ENCODE data around the gene BCAP31. TPM values are rescaled to one million over a fixed set of nuclear protein-coding genes. Genes with fewer than 3 reads are reported as not detected.

Gene BCAP31
- total RNA-seq, 1 donor from 2014 or later, result 118 TPM

DNA sequence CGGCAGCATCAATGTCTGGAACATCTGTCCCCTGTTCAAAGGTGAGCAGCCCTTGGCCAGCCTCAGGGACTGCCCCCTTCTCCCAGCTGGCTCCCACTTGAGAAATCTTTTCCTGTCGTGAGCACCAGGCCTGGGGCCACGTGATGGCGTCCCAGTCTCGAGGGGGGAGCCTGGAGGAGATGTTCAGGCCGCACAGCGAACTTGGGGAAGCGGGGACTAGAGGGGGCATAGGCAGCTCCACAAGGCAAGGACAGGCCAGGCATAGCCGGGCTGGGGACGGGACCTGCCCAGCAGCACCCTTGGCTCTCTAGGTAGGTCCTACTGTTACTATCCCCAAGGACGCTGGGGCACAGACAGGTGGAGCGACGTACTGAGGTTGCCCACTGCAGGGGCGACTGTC, 33.7 kb downstream of the BCAP31 start:
- TF ChIP-seq, protein P1, sequence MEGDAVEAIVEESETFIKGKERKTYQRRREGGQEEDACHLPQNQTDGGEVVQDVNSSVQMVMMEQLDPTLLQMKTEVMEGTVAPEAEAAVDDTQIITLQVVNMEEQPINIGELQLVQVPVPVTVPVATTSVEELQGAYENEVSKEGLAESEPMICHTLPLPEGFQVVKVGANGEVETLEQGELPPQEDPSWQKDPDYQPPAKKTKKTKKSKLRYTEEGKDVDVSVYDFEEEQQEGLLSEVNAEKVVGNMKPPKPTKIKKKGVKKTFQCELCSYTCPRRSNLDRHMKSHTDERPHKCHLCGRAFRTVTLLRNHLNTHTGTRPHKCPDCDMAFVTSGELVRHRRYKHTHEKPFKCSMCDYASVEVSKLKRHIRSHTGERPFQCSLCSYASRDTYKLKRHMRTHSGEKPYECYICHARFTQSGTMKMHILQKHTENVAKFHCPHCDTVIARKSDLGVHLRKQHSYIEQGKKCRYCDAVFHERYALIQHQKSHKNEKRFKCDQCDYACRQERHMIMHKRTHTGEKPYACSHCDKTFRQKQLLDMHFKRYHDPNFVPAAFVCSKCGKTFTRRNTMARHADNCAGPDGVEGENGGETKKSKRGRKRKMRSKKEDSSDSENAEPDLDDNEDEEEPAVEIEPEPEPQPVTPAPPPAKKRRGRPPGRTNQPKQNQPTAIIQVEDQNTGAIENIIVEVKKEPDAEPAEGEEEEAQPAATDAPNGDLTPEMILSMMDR (IDR thresholded peaks at IDR 0.05; ENCODE audit: unreplicated experiment), result no peak
- H3K27me3 Mint-ChIP-seq (ENCODE audit: low read depth), result no peaks in the 10 kb centered on the region
- peaks cover 13% of the 10 kb centered on the region for H3K4me1 Mint-ChIP-seq
- H3K36me3 Mint-ChIP-seq, result no peaks in the 10 kb centered on the region
- H3K4me3 Mint-ChIP-seq, result no peak overlapping the region
- H3K9me3 Mint-ChIP-seq, result no peaks in the 10 kb centered on the region
- no peak for DNase-seq (ENCODE audit: low spot score in 2 of 2, unreplicated experiment in 2 of 2)
- no peak overlapping the region for H3K27ac Mint-ChIP-seq

DNA sequence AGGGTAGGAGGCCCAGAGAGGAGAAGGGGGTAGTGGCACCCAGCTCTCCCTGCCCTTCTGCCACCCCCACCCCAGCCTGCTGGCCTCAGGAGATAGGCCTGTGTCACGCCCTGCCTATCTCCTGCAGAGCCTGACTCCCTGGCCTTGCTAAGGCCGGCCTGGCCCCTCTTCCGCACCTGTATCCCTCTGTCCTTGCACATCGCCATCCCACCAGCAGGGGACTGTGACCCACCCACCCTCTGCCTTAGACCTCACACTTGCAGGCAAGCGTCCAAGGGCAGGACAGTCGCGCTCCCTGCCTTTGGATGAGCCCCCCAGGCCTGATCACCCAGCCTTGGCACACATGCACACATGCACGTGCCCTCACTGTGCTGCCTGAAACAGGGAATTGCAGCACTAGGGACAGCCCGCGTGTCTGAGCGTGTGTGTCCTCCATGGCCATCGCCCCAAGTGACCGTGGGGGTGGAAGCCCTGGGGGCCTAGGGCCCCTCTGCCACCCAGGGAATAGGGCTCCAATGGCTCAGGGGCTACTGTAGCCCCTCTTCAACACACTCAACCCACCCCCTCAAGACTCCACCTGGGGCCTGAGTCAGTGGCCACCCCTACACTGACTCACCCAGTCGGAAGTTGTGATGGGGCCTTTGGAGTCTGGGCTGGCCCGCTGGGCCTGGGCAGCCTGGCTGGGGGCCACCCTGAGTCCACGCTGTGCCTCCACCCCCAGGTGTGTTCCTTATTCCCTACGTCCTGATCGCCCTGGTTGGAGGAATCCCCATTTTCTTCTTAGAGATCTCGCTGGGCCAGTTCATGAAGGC, 34.3 kb downstream of the BCAP31 start:
- no peak overlapping the region for H3K27ac Mint-ChIP-seq
- no peaks in the 10 kb centered on the region for H3K36me3 Mint-ChIP-seq
- peaks cover 13% of the 10 kb centered on the region for H3K4me1 Mint-ChIP-seq
- no peaks in the 10 kb centered on the region for H3K9me3 Mint-ChIP-seq
- peak overlapping the region; percentile 57 for H3K4me3 Mint-ChIP-seq
- no peak for DNase-seq (ENCODE audit: low spot score in 2 of 2, unreplicated experiment in 2 of 2)
- no peaks in the 10 kb centered on the region for H3K27me3 Mint-ChIP-seq (ENCODE audit: low read depth)
- TF ChIP-seq, protein P1 (IDR thresholded peaks at IDR 0.05; ENCODE audit: unreplicated experiment), result no peak

DNA sequence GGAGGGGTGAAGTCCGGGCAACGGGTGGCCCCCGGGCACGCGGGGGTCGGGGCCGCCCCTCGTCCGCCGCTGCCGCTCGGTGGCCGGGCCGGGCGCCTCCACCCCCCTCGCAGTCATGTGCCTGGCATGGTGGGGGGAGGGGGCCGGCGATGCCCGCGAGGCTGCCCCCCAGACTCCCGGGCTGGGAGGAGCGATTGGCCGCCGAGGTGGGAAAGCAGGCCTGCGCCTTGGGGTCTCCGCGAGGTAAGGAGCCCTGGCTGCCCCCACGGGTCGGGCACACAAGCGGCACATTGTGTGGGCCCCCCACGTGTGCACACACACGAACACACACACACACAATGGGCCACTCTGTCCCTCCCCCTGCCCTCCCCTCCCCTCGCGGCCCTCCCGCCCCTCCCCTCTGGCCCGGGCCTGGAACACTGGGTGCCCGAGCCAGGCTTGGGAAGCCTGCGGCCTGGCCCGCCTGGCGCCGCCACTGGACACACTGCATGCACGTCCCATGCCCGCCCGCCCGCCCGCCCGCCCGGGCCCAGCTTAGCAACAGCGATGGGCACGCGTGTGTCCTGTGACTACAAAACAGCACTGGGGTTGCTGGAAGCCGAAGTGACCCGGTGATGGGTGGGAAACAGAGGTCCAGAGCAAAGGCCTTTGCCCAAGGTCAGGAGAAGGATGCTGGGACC, 35.1 kb downstream of the BCAP31 start:
- TF ChIP-seq, protein P1 (IDR thresholded peaks at IDR 0.05; ENCODE audit: unreplicated experiment), result no peak
- peaks cover 13% of the 10 kb centered on the region for H3K4me1 Mint-ChIP-seq
- H3K27me3 Mint-ChIP-seq (ENCODE audit: low read depth), result no peaks in the 10 kb centered on the region
- DNase-seq (ENCODE audit: low spot score in 2 of 2, unreplicated experiment in 2 of 2), result no peak
- no peaks in the 10 kb centered on the region for H3K9me3 Mint-ChIP-seq
- H3K36me3 Mint-ChIP-seq, result no peaks in the 10 kb centered on the region
- H3K4me3 Mint-ChIP-seq, result peak overlapping the region; percentile 57
- no peak overlapping the region for H3K27ac Mint-ChIP-seq

DNA sequence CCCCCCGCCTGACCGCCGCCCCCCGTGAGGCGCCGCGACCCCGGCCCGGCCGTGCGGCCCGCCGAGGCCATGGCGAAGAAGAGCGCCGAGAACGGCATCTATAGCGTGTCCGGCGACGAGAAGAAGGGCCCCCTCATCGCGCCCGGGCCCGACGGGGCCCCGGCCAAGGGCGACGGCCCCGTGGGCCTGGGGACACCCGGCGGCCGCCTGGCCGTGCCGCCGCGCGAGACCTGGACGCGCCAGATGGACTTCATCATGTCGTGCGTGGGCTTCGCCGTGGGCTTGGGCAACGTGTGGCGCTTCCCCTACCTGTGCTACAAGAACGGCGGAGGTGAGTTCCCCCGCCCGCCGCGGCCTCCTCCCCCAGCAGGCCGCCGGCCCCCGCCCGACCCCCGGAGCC, 35.7 kb downstream of the BCAP31 start:
- Mint-ChIP-seq H3K4me1 (peaks cover 13% of the 10 kb centered on the region), H3K36me3 (peaks cover 2% of the 10 kb centered on the region), H3K9me3 (peaks cover 3% of the 10 kb centered on the region), H3K4me3 (no peak overlapping the region), H3K27me3 (ENCODE audit: low read depth) (no peaks in the 10 kb centered on the region), H3K27ac (no peak overlapping the region)
- DNase-seq (ENCODE audit: low spot score in 2 of 2, unreplicated experiment in 2 of 2), result no peak
- TF ChIP-seq, protein P1 (IDR thresholded peaks at IDR 0.05; ENCODE audit: unreplicated experiment), result no peak

DNA sequence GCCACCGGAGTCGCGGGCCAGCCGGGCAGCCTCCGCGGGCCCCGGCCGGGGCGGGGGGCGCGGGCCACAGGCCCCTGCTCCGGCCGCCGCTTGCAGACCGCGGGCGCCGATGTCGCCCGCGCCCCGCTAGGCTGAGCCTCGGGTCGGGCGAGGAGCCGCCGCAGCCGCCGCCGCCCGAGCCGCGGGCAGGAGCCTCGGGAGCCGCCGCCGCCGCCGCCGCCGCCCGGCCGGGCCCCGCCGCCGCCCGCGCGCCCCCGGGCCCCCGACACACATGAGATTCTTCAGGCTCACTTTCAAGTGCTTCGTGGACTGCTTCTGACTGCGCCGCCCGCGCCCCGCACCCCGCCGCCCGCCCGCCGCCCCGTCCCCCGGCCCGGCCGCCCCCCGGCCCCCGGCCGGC, 36.1 kb downstream of the BCAP31 start:
- Mint-ChIP-seq H3K9me3 (peaks cover 3% of the 10 kb centered on the region), H3K27me3 (ENCODE audit: low read depth) (no peaks in the 10 kb centered on the region), H3K4me1 (peaks cover 13% of the 10 kb centered on the region), H3K27ac (no peak overlapping the region), H3K4me3 (no peak overlapping the region), H3K36me3 (peaks cover 2% of the 10 kb centered on the region)
- DNase-seq (ENCODE audit: low spot score in 2 of 2, unreplicated experiment in 2 of 2), result no peak
- TF ChIP-seq, protein P1 (IDR thresholded peaks at IDR 0.05; ENCODE audit: unreplicated experiment), result no peak
